Keratinocyte (primary cell): ENCODE results near the gene FAM180B. TPM values are rescaled to one million over a fixed set of nuclear protein-coding genes. Genes with fewer than 3 reads are reported as not detected.

ENCODE experiments used
- DNase-seq: peaks from one replicate; pipeline ENCODE4 v3.0.0-alpha.2; 2011; ENCODE audit warnings: low read depth, missing footprints, low spot score
- FAIRE-seq: peaks from 2 replicates; lab custom pipeline; 2011; peaks lifted over from hg19 to GRCh38; lab: Jason Lieb, UNC
- H2AFZ ChIP-seq: 2 replicates; pipeline ENCODE4 v1.6.0; 2012; ENCODE audit warnings: low read length, control low read depth, inconsistent platforms; ENCODE audit not compliant: control insufficient read depth
- H3K27ac ChIP-seq: 2 replicates; pipeline ENCODE4 v1.5.1; 2011; ENCODE audit warnings: low read length; ENCODE audit not compliant: control insufficient read depth, insufficient read depth
- H3K27me3 ChIP-seq: 3 replicates; pipeline ENCODE4 v1.6.0; 2011; ENCODE audit warnings: low read length; ENCODE audit not compliant: control insufficient read depth, insufficient read depth; ENCODE audit errors: extremely low read depth
- H3K36me3 ChIP-seq, 2 experiments: 2 replicates in 1 of 2; 3 replicates in 1 of 2; pipeline ENCODE4 v1.5.1; 2011; ENCODE audit warnings: low read length in 2 of 2, mild to moderate bottlenecking in 1 of 2; ENCODE audit not compliant: control insufficient read depth in 2 of 2, insufficient read depth in 2 of 2; ENCODE audit errors: extremely low read depth in 1 of 2
- H3K4me1 ChIP-seq: 3 replicates; pipeline ENCODE4 v1.5.1; 2011; ENCODE audit warnings: low read length; ENCODE audit not compliant: control insufficient read depth, insufficient read depth; ENCODE audit errors: extremely low read depth
- H3K4me2 ChIP-seq: 3 replicates; pipeline ENCODE4 v1.6.0; 2011; ENCODE audit warnings: low read depth, low read length; ENCODE audit not compliant: control insufficient read depth, insufficient read depth; ENCODE audit errors: extremely low read depth
- H3K4me3 ChIP-seq, 3 experiments: fragments of 200-600 bp in 1 of 3; sonication (generic) in 1 of 3; 2 replicates in 2 of 3; 3 replicates in 1 of 3; pipeline ENCODE4 v1.5.1; 2011 to 2016; ENCODE audit warnings: low read length in 3 of 3, mild to moderate bottlenecking in 3 of 3, control low read depth in 2 of 3, inconsistent platforms in 1 of 3, low read depth in 1 of 3, mixed read lengths in 1 of 3, mixed run types in 1 of 3, moderate library complexity in 1 of 3; ENCODE audit not compliant: control insufficient read depth in 2 of 3, insufficient read depth in 2 of 3; ENCODE audit errors: extremely low read depth in 1 of 3
- H3K79me2 ChIP-seq: 2 replicates; pipeline ENCODE4 v1.6.0; 2012; ENCODE audit warnings: low read length; ENCODE audit not compliant: control insufficient read depth, insufficient read depth
- H3K9ac ChIP-seq: 3 replicates; pipeline ENCODE4 v1.6.0; 2011; ENCODE audit warnings: low read length; ENCODE audit not compliant: control insufficient read depth, insufficient read depth; ENCODE audit errors: extremely low read depth
- H3K9me1 ChIP-seq: 3 replicates; pipeline ENCODE4 v1.6.0; 2011; ENCODE audit warnings: low read length; ENCODE audit not compliant: control insufficient read depth, insufficient read depth; ENCODE audit errors: extremely low read depth
- H3K9me3 ChIP-seq: 2 replicates; pipeline ENCODE4 v1.5.1; 2012; ENCODE audit warnings: low read depth, low read length; ENCODE audit not compliant: control insufficient read depth
- H4K20me1 ChIP-seq: 3 replicates; pipeline ENCODE4 v1.6.0; 2011; ENCODE audit warnings: low read length; ENCODE audit not compliant: control insufficient read depth, insufficient read depth; ENCODE audit errors: extremely low read depth
- EZH2 ChIP-seq: IDR thresholded peaks from one replicate; pipeline ENCODE4 v1.6.1; 2012; ENCODE audit warnings: inconsistent platforms, mild to moderate bottlenecking, low read length, moderate library complexity
- dilution Hi-C: fragments of 300-500 bp; cut with MboI; formaldehyde crosslinking; loops from one replicate; pipeline ENCODE4 v1.7.0; 2020; ENCODE audit warnings: low sequenced_read_pairs; ENCODE audit not compliant: extremely low pct_ligation_motif_present
- polyA plus RNA-seq, 5 experiments: library from polyadenylated mRNA; depleted of rRNA in 3 of 5; stranded (reverse) in 3 of 5; stranded (forward) in 1 of 5; unstranded in 1 of 5; fragments of >200 nt; gene quantifications; 1 replicate in 1 of 5; 2 replicates in 3 of 5; 3 replicates in 1 of 5; pipeline versions ENCODE4 v1.2.1 to v1.2.3, GENCODE V29; 2011 to 2012; ENCODE audit warnings: missing spikeins in 2 of 5, low read depth in 1 of 5, low replicate concordance in 1 of 5
- TF ChIP-seq, protein P1 (sequence below), 3 experiments: IDR thresholded peaks in 1 of 3; conservative IDR thresholded peaks in 1 of 3; optimal IDR thresholded peaks in 1 of 3; 2 replicates in 2 of 3; 3 replicates in 1 of 3; pipeline versions ENCODE3 to v1.5.1; 2011; ENCODE audit warnings: low read length in 3 of 3, mild to moderate bottlenecking in 3 of 3, moderate library complexity in 2 of 3, control low read depth in 1 of 3, inconsistent platforms in 1 of 3; ENCODE audit not compliant: insufficient read depth in 2 of 3; ENCODE audit errors: extremely low read depth in 1 of 3

Gene FAM180B
- polyA plus RNA-seq, 1 donor (not counting 4 experiments of a cell fraction or from before 2014, with no cell fraction given), result not detected

DNA sequence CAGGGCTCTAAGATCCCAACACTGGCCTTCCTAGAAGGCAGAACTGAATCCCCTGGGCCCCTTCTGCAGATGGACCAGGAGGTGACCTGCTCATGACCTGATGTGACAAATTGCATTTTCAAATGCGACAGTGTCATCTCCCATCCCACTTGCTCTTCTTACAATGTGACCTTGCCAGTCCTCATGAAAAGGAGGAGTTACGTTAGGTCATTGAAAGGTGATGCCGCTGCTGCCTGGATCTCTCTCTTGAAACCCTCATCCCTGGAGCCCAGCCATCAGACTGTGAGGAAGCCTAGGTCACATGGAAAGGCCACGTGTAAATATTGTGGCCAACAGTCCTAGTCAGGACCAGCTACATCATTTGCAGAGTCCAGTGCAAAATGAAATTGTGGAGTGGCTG is 13.4 kb downstream of the FAM180B start:
- DNase-seq (no peak), FAIRE-seq (no peak)
- dilution Hi-C loops, result no loop called here
- Histone ChIP-seq H3K4me2 (no peak overlapping the region), H3K4me3 (no peak overlapping the region), H3K36me3 (no peaks in the 10 kb centered on the region), H3K9ac (no peak overlapping the region), H2AFZ (no peak overlapping the region), H3K9me3 (no peaks in the 10 kb centered on the region), H3K27me3 (peaks cover 13% of the 10 kb centered on the region), H3K27ac (no peak overlapping the region), H3K9me1 (no peaks in the 10 kb centered on the region), H3K79me2 (no peaks in the 10 kb centered on the region), H4K20me1 (no peaks in the 10 kb centered on the region), H3K4me1 (no peaks in the 10 kb centered on the region)
- TF ChIP-seq EZH2, result no peak
- TF ChIP-seq, protein P1, sequence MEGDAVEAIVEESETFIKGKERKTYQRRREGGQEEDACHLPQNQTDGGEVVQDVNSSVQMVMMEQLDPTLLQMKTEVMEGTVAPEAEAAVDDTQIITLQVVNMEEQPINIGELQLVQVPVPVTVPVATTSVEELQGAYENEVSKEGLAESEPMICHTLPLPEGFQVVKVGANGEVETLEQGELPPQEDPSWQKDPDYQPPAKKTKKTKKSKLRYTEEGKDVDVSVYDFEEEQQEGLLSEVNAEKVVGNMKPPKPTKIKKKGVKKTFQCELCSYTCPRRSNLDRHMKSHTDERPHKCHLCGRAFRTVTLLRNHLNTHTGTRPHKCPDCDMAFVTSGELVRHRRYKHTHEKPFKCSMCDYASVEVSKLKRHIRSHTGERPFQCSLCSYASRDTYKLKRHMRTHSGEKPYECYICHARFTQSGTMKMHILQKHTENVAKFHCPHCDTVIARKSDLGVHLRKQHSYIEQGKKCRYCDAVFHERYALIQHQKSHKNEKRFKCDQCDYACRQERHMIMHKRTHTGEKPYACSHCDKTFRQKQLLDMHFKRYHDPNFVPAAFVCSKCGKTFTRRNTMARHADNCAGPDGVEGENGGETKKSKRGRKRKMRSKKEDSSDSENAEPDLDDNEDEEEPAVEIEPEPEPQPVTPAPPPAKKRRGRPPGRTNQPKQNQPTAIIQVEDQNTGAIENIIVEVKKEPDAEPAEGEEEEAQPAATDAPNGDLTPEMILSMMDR (optimal IDR thresholded peaks at IDR 0.05 in 1 of 3, IDR thresholded peaks at IDR 0.05 in 1 of 3, conservative IDR thresholded peaks at IDR 0.05 in 1 of 3; ENCODE audit: extremely low read depth in 1 of 3, insufficient read depth in 2 of 3, low read length in 3 of 3), result no peak

DNA sequence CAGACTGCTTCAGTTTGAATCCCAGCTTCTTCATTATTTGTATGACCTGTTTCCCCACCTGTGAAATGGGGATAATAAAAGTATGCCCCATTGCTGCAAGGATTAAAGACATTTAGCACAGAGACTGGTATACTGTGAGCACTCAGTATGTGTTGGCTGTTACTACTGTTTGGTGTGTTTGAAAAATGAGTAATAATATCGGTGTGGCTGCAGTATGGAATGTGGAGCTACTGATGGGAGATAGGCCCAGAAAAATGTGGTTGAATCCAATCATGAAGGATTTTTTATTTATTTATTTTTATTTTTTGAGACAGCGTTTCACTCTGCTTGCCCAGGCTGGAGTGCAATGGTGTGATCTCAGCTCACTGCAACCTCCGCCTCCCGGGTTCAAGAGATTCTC is 16.8 kb downstream of the FAM180B start:
- H3K4me3 ChIP-seq, result no peak overlapping the region
- dilution Hi-C loops, result no loop called here
- no peak overlapping the region for H3K9ac ChIP-seq
- H3K27me3 ChIP-seq, result no peaks in the 10 kb centered on the region
- FAIRE-seq (no peak), DNase-seq (no peak)
- no peaks in the 10 kb centered on the region for H3K36me3 ChIP-seq
- no peaks in the 10 kb centered on the region for H3K79me2 ChIP-seq
- TF ChIP-seq EZH2, result no peak
- TF ChIP-seq, protein P1 (optimal IDR thresholded peaks at IDR 0.05 in 1 of 3, IDR thresholded peaks at IDR 0.05 in 1 of 3, conservative IDR thresholded peaks at IDR 0.05 in 1 of 3; ENCODE audit: extremely low read depth in 1 of 3, insufficient read depth in 2 of 3, low read length in 3 of 3), result no peak
- no peak overlapping the region for H2AFZ ChIP-seq
- no peaks in the 10 kb centered on the region for H3K4me1 ChIP-seq
- no peaks in the 10 kb centered on the region for H3K9me1 ChIP-seq
- H3K4me2 ChIP-seq, result no peak overlapping the region
- H3K9me3 ChIP-seq, result no peaks in the 10 kb centered on the region
- H4K20me1 ChIP-seq, result no peaks in the 10 kb centered on the region
- no peak overlapping the region for H3K27ac ChIP-seq
